Tibial artery (tissue), 4 donors: ENCODE data around the gene CWC22.

ENCODE experiments used
- DNase-seq, 2 donors: peaks; one replicate each; pipeline ENCODE4 v3.0.0-alpha.2; 2019
- H3K27ac ChIP-seq, 2 donors: fragments of 200-600 bp; sonication (generic) in 1 of 2; 1 replicate in 1 of 2; 2 replicates in 1 of 2; pipeline ENCODE4 v1.5.1; 2018 to 2019; ENCODE audit warnings: mild to moderate bottlenecking in 1 of 2
- H3K27me3 ChIP-seq, 2 donors: fragments of 200-600 bp; sonication (generic) in 1 of 2; one replicate each; pipeline versions ENCODE4 v1.5.1 to v1.6.0; 2016 to 2019
- H3K36me3 ChIP-seq, 3 donors: fragments of 200-600 bp; sonication (generic) in 2 of 3; one replicate each; pipeline ENCODE4 v1.5.1; 2016 to 2019; ENCODE audit warnings: mild to moderate bottlenecking in 2 of 3
- H3K4me1 ChIP-seq, 4 donors: fragments of 200-600 bp; sonication (generic) in 2 of 4; 1 replicate in 3 of 4; 2 replicates in 1 of 4; pipeline ENCODE4 v1.5.1; 2016 to 2019
- H3K4me3 ChIP-seq, 2 donors: fragments of 200-600 bp; sonication (generic) in 1 of 2; 1 replicate in 1 of 2; 2 replicates in 1 of 2; pipeline ENCODE4 v1.5.1; 2018 to 2019; ENCODE audit warnings: mild to moderate bottlenecking in 2 of 2
- H3K9me3 ChIP-seq, 3 donors: fragments of 200-600 bp; sonication (generic) in 1 of 3; one replicate each; pipeline ENCODE4 v1.5.1; 2016 to 2019
- CTCF ChIP-seq, 2 experiments: fragments of 200-600 bp in 1 of 2; fragments of 450-650 bp in 1 of 2; IDR thresholded peaks; one replicate each; pipeline ENCODE4 v1.5.1; 2017 to 2019; ENCODE audit warnings: antibody characterized with exemption in 2 of 2, mild to moderate bottlenecking in 1 of 2, moderate library complexity in 1 of 2
- intact Hi-C: fragments of 100-400 bp; cut with DNase I; formaldehyde crosslinking; loops from one replicate; pipeline ENCODE4 v1.15.0; 2023; ENCODE audit warnings: low total_unique reads

Gene CWC22

GRCh38 chr2:180002198-180002770 is 4.8 kb downstream of the CWC22 start:
- Histone ChIP-seq H3K9me3 (no peaks in the 10 kb centered on the region), H3K27ac (no peak overlapping the region)

GRCh38 chr2:180001726-180002125 is 5.4 kb downstream of the CWC22 start:
- no peak overlapping the region for H3K4me3 ChIP-seq
- no peak for TF ChIP-seq CTCF (IDR thresholded peaks at IDR 0.05)
- no peaks in the 10 kb centered on the region for H3K27me3 ChIP-seq
- no peak for DNase-seq
- H3K36me3 ChIP-seq: no peaks in the 10 kb centered on the region
- no peak overlapping the region for H3K27ac ChIP-seq
- peaks cover 0 to 26% (median 12%) of the 10 kb centered on the region in 4 donors for H3K4me1 ChIP-seq
- intact Hi-C loops: no loop called here
- H3K9me3 ChIP-seq: no peaks in the 10 kb centered on the region

More at GRCh38 chr2:180002198-180002770, 4.8 kb downstream of the CWC22 start:
- no peaks in the 10 kb centered on the region for H3K27me3 ChIP-seq
- no peak overlapping the region for H3K4me3 ChIP-seq
- TF ChIP-seq CTCF (IDR thresholded peaks at IDR 0.05): no peak
- DNase-seq: no peak
- H3K4me1 ChIP-seq: peaks cover 0 to 26% (median 12%) of the 10 kb centered on the region in 4 donors
- intact Hi-C loops: no loop called here
- H3K36me3 ChIP-seq: no peaks in the 10 kb centered on the region

- Histone ChIP-seq H3K9me3 (no peaks in the 10 kb centered on the region), H3K27me3 (no peaks in the 10 kb centered on the region), H3K4me3 (no peak overlapping the region), H3K4me1 (peaks cover 0 to 16% (median 3%) of the 10 kb centered on the region in 4 donors), H3K36me3 (no peaks in the 10 kb centered on the region), H3K27ac (no peak overlapping the region)
- DNase-seq: no peak
- intact Hi-C loops: no loop called here
- TF ChIP-seq CTCF (IDR thresholded peaks at IDR 0.05): no peak
Measured at GRCh38 chr2:180000434-180000833, 6.7 kb downstream of the CWC22 start.

- no peak overlapping the region for H3K4me3 ChIP-seq
- H3K27ac ChIP-seq: no peak overlapping the region
- DNase-seq: no peak
- no peaks in the 10 kb centered on the region for H3K36me3 ChIP-seq
- no peaks in the 10 kb centered on the region for H3K9me3 ChIP-seq
- peaks cover 0 to 3% (median 0%) of the 10 kb centered on the region in 4 donors for H3K4me1 ChIP-seq
- TF ChIP-seq CTCF (IDR thresholded peaks at IDR 0.05): no peak
- intact Hi-C loops: no loop called here
- H3K27me3 ChIP-seq: no peaks in the 10 kb centered on the region
Measured at GRCh38 chr2:179999000-179999399, 8.1 kb downstream of the CWC22 start.

GRCh38 chr2:179995741-179996515 is 11.2 kb downstream of the CWC22 start:
- peaks cover 13 to 18% (median 15%) of the 10 kb centered on the region in 3 donors for H3K36me3 ChIP-seq
- no peak overlapping the region for H3K4me3 ChIP-seq
- no peak for DNase-seq
- H3K27me3 ChIP-seq: no peaks in the 10 kb centered on the region
- H3K27ac ChIP-seq: no peak overlapping the region
- H3K4me1 ChIP-seq: no peaks in the 10 kb centered on the region
- intact Hi-C loops: no loop called here
- no peak for TF ChIP-seq CTCF (IDR thresholded peaks at IDR 0.05)
- no peaks in the 10 kb centered on the region for H3K9me3 ChIP-seq
